HG03460 (cell line): ENCODE data around the gene CCDC159.
"Not testable (repeated sequence)": the region's sequence is repeated elsewhere in the genome, so short reads cannot be mapped to it uniquely, and the experiment has no call there.

Experiments used
- ATAC-seq: cut with Tn5 transposase; IDR thresholded peaks from one replicate; pipeline ENCODE4 v1.9.1; 2021; ENCODE audit not compliant: unreplicated experiment

The CCDC159 gene

DNA sequence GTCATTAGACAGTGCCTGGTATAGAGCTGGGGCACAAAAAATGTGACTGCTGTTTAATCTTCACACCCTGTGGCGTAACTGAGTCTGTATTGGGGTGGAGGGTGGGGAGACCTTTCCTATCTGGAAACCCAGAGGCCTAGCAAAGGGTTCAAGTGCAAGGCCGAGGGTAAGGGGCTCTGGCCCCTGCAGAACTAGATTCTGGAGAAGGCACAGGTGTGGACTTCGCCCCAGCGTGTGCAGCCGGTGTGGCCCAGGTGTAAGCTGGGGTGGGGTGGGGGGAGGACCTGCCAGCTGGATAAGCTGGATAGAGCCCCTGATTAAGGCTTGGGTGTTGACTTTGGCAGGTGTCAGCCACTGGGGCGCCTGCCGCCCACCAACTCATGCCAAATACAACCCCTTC is 8.2 kb upstream of the CCDC159 start:
- no peak for ATAC-seq

DNA sequence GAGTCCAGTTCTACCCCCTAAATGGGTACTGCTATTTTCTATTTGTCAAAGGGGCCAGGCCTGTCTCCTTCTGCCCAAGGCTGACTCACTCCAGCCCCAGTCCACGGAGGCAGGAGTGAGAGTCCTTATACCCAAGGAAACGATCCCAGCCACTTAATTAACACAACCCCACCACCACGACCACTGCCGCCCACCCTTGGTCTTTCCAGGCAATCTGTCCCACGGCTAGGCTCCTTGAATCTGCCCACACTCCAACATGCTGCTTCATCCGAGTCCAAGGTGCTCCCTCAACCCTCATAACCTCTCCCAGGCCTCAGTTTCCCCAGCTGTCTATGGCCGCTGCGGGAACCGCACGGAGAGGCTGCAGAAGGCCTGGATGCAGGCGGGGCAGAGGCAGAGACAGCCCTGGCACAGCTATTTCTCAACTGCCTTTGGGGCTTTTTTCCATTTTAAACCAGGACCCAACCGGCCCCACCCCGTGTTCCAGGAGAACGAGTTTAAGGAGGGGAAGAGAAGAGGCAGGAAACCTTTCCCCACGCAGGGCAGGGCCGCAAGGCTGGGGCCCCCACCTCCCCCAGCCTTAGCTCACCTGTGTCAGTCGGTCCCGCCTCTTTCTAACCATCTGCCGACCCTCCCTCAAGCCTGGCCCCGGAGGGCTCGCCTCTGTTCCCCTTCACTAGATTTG is 7.6 kb upstream of the CCDC159 start:
- ATAC-seq = no peak

DNA sequence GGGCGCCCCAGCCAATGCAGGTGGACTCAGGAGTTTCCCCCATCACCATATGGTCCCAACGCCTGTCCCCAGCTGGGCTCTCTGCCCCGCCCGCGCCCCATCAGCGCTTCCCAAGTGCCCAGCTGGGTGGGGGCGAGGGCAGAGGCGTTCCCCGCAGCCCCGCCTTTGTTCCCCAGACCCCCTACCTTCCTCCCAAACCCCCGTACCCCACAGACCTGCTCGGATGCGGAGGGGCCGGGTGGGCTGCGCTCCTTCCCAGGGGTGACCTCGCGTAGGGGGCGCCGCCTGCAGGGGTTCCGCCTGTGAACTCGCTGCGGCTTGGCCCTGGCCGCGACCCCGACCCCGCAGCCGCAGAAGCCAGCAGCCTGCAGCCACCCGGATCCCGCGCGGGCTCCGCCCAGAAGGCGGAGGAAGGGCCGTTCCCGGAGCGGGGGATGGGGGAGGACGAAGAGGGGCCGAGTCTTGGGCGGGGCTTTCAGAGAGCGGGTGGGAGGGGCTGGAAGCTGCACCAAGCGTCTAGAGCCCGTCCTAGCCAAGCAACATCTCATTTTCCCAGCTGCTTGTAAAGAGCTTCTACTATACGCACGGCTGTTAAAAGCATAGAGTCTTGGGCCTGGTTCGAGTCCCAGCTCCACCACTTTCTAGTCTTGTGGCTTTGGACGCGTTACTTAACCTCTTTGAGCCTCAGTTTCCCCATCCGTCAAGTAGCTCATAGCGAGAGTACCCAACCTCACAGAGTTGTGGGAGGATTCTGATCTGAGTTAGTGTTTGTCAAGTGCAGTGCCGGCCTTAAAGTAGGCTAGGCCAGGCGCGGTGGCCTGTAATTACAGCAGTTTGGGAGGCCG is 6.8 kb upstream of the CCDC159 start, which contains the start of gene RAB3D:
TSS of gene RAB3D (minus strand) at position 404 of the 845 bp plus-strand sequence. CDS start 2,258 bp downstream, outside the sequence.
- no peak for ATAC-seq

DNA sequence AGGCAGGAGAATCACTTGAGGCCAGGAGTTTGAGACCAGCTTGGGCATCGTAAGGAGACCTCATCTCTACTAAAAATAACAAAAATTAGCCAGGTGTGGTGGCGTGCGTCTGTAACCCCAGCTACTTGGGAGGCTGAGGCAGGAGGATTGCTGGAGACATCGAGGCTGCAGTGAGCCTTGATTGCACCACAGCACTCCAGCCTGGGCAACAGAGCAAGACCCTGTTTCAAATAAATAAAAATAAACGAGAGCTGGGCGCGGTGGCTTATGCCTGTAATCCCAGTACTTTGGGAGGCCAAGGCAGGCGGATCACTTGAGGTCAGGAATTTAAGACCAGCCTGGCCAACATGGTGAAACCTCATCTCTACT is 6.2 kb upstream of the CCDC159 start:
- not testable (repeated sequence) for ATAC-seq

DNA sequence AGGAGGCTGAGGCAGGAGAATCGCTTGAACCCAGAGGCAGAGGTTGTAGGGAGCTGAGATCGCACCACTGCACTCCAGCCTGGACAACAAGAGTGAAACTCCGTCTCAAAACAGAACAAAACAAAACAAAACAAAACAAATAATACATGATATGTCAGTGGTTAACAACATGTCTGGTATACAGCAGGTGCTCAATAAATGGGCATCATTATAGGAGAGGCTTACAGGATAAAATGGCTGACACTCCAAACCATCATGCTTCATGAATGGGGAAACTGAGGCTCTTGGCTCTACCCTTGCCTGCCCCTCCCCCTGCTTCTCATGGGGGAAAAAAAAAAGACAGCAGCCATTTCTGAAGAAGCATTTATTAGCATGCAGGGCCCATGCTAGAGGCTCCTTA is 3.9 kb upstream of the CCDC159 start:
- ATAC-seq = no peak

DNA sequence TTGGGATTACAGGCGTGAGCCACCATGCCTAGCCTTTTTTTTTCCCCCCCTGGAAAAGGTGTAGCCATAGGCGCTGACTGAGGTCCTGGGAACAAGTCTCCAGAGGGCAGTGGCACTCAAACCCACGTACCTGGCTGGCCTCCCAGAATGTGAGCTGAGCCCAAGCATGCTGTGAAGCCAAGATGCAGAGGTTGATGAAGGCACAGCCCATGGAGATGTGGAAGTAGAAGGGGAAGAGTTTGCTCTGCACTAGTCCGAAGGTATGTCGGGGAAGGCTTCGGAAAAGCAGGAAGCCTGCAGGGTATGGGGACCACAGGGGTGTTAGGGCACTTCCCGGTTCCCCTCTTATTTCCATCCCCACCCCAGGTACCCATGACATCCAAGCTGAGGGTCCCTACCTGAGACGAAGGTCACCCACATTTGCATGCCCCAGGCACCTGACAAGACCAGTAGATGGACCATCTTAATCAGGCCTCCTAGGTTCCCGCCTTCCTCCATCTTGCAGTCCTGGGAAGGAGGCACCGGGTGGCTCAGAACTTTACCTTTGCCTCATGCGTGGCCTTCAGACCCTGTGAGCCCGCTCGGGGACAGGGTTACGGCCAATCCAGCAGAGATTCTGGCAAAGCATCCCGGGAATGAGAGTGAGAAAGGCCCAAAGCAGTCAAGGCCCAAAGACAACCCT is 1.1 kb upstream of the CCDC159 start:
- no peak for ATAC-seq

DNA sequence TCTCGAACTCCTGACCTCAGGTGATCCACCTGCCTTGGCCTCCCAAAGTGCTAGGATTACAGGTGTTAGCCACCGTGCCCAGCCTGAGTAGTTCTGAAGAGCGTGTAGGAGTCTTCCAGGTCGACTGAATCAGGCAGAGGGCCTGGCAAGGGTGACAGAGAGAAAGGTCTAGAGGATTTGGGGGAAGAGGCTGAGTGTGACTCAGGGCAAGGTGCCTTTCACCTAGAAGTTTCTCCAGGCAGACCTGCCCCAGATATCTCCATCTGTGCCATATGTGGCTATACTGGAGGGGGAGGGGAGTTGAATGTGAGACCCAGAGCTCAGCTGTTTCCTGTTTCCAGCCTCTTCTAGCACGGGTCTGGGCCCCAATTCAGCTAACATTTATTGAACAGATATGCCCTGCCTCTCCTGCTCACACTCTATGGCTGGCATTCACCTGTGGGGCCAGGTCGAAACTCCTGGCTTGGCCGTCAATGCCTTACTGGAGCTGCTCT is 1.3 kb downstream of the CCDC159 start:
- ATAC-seq = no peak

DNA sequence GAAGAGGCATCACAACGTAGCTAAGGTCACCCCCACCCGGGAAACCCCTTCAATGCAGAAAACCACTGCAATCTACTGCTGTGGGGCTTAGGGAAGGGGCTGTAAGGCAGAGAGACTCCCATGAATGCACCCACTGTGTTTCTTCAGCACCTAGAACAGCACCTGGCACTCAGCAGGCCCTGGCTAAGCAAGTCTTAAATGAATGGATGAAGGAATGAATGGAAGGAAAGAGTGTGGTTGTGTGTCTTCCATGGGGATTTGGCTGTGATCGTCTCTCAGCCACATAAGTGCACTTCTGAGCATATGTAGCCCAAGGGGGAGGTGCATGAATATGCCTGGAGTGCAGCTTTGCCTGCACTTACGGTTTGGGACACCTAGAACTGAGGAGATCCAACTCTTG is 2.9 kb downstream of the CCDC159 start:
- ATAC-seq = no peak

DNA sequence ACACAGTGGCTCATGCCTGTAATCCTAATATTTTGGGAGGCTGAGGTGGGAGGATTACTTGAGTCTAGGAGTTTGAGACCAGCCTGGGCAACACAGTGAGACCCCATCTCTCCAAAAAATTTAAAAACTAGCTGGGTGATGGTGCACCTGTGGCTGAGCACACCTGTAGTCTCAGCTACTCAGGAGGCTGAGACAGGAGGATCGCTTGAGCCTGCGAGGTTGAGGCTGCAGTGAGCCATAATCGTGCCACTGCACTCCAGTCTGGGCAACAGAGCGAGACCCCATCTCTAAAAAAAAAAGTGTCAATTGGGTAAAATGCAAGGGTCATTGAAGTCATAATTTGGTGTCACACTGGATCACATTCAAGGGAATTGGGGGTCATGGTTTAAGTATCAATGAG is 7.8 kb downstream of the CCDC159 start:
- not testable (repeated sequence) for ATAC-seq

DNA sequence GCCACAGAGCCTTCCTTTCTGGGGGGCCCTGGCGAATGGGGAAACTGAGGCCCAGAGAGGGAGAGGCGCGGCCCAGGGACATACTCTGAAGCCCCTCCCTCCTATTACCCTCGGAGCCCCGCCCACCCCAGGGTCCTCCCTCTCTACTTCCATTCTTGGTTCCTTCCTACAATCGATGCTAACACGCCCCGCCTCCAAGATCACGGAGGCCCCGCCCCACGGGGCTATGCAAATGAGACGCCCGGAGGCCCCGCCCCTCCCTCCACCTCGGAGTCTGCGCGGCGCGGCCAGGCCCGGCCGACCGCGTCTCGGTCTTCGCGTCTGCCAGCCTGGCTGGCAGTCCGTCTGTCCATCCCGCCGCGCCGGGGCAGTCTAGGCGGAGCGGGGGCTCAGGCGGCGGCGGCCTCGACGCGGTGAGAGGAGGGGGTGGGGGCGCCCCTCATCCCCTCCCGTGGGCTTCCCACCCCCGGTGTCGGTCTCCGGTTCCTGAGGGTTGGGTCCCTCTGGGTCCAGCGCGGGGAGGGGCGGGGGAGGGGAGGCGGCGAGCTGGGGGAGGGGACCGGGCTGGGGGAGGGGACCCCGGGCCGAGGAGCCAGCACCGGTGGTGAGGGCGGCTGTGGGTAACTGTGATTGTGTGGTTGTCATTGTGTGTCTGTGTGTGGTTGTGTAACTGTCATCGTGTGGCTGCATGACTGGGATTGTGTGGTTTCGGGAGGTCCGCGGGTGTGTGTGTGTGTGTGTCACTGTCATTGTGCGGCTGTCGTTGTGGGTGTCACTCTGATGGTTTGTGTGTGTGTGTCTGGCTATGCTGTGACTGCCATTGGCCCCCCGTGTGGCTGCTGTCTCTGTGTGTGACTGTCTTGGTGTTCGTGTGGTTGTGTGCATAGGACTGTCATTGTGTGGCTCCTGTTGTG is 9.1 kb downstream of the CCDC159 start, which contains the start of gene PLPPR2:
TSS of gene PLPPR2 (plus strand) at position 273 of the 914 bp plus-strand sequence. CDS start 2,242 bp downstream, outside the sequence.
- ATAC-seq = no peak

DNA sequence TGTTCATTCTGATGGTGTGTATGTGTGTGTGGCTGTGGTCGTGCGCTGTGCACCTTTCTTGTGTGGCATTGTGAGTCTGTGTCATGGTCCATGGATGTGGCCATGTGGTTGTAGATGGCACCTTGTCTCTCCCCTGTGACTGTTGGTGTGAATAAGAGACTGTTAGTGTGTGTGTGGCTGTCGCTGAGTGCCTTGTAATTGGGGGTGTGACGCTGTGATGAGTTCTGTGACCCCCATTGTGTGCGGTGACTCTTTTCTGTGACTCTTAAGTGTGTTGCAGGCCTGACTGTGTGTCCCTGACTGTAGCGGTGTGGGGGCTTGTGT is 9.7 kb downstream of the CCDC159 start:
- no peak for ATAC-seq

DNA sequence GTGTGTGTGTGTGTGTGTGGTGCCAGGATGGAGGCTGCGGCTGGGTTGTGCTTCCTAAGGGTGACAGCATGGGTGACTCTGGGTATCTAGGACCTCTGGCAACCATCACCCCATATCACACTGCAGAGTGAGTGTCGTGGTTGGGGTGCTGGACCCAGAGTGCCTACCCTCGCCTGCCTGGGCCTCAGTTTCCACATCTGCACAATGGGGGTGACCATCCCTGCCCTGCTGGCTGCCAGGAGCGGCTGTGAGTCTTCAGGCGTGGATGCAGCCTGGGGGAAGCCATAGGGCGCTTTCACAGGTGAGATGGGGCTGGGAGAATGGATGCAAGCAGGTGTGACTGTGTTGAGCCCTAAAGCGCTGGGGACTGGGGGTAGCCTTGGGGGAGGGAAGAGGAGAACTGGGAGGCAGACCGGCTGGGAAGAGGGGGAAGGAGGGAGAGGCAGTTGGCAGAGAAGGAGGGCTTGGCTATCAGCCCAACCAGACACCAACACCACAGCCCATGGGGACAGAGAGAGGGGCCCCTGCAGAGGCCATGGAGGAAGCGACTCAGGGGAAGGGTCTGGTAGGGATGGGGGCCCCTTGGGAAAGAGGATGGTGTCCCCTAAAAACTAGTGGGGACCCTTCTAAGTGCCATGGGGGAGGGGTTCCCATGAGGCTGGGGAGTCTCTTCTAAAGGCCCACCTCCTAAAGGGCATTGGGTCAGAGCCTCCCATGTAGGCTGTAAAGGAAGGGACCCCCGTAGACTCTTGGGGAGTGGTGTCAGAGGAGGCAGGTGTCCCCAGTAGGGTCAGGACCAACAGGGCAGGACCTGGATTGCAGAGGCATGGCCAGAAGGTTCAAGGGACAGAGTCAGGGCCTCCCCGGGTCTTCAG is 10.6 kb downstream of the CCDC159 start:
- ATAC-seq = no peak

DNA sequence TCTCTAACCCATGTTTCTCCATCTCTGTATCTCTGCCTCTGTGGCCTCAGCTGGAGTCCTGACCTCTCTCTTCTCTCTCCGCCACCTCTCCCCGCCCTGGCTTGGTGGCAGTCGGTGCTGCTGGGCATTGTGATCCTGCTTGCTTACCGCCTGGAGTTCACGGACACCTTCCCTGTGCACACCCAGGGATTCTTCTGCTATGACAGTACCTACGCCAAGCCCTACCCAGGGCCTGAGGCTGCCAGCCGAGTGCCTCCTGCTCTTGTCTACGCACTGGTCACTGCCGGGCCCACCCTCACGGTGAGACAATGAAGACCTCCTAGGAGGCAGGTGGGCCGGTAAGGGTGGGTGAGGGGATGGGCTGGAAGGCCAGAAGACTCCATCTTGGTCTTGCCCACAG is 13.1 kb downstream of the CCDC159 start:
- no peak for ATAC-seq

DNA sequence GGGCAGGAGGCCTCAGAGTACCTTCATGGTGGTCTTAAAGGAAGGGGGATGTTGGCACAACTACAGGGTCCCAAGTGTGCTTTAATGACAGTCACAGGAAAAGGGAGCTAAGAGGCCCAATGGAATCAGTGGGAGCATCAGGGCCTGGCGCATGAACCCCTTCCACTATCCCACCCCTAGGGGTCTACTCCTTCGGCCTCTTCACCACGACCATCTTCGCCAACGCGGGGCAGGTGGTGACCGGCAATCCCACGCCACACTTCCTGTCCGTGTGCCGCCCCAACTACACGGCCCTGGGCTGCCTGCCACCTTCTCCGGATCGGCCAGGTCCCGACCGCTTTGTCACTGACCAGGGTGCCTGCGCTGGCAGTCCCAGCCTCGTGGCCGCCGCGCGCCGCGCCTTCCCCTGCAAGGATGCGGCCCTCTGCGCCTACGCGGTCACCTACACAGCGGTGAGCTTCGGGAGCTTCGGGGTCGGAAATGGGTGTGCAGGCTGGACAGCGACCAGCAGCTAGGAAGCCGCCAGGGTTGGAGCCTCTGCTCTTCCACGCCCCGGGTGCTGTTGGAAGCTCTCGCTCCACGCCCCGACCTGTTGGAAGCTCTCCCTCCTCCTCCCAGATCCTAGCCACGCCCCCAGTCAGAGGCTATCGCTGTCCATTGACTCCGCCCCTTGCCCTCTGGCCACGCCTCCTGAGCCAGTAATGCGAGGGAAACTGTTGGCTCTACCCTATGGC is 14.9 kb downstream of the CCDC159 start:
- ATAC-seq = no peak

DNA sequence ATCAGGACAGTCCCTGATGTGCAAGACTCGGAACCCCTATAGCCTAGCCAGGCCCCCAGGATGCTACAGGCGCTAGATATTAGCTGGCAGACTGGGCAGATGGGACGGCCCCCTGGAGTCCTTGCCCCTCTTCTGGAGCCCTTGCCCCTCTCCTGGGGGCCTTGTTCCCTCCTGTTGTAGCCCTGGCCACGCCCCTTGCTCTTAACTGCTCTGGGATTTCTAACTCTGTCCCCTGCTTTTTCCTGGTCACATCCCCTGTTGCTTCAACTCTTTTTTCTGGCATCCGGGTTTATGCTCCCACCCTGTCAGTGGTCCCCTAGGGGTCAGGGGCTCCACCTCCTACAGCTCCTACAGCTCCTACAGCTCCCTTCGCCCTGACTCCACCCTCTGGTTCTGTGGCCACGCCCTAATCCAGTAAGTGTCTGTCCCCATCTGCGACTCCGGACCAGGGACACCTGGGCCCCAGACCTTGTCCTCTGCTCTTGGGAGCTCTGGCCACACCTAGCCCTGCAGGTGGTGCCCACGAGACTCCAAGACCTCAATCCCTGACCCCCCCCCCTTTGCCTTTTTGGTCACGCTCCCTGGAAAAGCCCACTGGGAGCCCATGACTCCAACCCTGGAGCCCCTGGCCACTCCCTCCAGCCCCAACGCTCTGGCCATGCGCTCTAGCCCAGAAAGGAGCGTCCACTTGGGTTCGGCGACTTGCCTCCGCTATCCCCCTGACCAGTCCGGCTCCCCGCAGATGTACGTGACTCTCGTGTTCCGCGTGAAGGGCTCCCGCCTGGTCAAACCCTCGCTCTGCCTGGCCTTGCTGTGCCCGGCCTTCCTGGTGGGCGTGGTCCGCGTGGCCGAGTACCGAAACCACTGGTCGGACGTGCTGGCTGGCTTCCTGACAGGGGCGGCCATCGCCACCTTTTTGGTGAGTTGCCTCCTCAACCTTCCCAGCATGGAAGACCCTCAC is 15.7 kb downstream of the CCDC159 start:
- no peak for ATAC-seq

DNA sequence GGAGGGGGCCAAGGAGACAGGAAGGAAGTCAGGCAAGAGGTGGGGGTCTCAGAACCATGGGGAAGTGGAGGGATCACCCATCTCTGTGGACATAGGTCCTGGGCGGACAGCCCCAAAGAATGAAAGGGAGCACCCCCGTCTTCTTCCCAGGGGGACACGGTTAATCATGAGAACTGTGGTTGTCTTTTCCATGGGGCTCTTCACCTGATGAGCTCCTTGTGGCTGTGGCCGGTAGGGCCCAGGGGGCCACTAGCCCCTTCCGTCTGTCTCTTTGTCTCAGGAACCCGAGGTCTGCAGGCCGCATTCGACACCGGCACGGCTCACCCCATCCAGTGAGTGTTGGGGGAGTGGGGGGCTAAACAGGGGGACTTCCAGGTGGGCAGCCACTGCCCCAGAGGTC is 17.6 kb downstream of the CCDC159 start:
- no peak for ATAC-seq

DNA sequence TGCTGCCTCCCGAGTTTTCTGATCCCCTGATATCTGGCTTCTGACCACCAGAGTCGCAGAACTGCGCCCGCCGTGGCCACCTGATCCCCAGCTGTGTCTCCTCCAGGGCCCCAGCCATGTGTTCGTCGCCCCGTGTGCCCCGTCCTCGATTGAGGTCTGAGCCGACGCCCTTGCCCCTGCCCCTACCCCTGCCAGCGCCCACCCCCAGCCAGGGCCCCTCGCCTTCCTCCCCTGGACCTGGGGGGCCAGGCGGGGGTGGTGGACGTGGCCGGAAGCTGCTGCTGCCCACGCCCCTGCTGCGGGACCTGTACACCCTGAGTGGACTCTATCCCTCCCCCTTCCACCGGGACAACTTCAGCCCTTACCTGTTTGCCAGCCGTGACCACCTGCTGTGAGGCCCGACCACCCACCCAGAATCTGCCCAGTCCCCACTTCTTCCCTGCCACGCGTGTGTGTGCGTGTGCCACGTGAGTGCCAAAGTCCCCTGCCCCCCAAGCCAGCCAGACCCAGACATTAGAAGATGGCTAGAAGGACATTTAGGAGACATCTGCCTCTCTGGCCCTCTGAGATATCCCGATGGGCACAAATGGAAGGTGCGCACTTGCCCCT is 18.1 kb downstream of the CCDC159 start:
- ATAC-seq = no peak
